Stimulated activated CD4-positive, alpha-beta T cell treated with anti-CD3 and anti-CD28 coated beads, Interleukin-15, amount 100 ng/mL, for 1 hour (primary cell): ENCODE measurements around the gene CMTR1.
"Not testable (repeated sequence)": the region's sequence is repeated elsewhere in the genome, so short reads cannot be mapped to it uniquely, and the experiment has no call there.

Source experiments
- DNase-seq, 2 donors: peaks; one replicate each; pipeline ENCODE4 v3.0.0-alpha.2; 2020; ENCODE audit warnings: low read depth in 1 of 2, low spot score in 1 of 2

CMTR1 gene, protein sequence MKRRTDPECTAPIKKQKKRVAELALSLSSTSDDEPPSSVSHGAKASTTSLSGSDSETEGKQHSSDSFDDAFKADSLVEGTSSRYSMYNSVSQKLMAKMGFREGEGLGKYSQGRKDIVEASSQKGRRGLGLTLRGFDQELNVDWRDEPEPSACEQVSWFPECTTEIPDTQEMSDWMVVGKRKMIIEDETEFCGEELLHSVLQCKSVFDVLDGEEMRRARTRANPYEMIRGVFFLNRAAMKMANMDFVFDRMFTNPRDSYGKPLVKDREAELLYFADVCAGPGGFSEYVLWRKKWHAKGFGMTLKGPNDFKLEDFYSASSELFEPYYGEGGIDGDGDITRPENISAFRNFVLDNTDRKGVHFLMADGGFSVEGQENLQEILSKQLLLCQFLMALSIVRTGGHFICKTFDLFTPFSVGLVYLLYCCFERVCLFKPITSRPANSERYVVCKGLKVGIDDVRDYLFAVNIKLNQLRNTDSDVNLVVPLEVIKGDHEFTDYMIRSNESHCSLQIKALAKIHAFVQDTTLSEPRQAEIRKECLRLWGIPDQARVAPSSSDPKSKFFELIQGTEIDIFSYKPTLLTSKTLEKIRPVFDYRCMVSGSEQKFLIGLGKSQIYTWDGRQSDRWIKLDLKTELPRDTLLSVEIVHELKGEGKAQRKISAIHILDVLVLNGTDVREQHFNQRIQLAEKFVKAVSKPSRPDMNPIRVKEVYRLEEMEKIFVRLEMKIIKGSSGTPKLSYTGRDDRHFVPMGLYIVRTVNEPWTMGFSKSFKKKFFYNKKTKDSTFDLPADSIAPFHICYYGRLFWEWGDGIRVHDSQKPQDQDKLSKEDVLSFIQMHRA

DNA sequence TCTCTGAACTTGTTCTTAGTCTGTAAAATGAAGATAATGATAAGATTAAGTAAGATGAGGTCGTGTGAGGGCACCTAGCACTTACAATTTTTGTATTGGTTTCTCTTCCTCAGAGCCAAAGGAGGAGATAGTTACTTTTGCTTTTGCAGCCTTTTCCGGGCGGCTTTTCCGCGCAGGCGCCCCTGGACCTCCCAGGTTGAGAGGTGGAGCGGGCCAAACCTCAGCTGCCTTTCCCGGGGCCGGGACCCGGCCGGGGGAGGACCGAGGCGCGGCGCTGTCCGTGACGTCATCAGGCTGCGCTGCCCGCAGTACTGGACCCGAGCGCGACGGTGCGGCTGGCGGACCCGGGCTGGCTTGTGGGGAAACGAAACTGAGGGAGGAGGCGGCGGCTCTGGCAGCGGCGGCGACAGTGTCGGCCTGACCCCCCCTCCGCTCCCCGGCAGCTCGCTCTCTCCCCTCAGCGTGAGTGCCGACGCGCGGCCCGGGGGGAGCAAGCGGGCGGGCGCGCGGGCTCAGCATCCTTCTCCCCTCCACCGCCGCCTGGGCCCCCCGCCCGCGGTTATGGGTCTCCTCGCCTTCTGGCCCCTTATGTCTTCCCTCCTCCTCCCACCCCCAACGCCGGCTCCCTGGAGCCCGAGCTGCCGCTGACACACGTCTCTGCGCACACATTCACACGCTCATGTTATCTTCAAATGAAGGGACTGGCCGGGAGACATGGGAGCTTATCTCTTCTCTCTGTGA lies at the start of gene CMTR1:
Gene CMTR1, plus strand, starts transcription at position 306 of the 741 bp plus-strand sequence. CDS start 2,409 bp downstream, outside the sequence.
- DNase-seq: peak; percentile 93 to 96

DNA sequence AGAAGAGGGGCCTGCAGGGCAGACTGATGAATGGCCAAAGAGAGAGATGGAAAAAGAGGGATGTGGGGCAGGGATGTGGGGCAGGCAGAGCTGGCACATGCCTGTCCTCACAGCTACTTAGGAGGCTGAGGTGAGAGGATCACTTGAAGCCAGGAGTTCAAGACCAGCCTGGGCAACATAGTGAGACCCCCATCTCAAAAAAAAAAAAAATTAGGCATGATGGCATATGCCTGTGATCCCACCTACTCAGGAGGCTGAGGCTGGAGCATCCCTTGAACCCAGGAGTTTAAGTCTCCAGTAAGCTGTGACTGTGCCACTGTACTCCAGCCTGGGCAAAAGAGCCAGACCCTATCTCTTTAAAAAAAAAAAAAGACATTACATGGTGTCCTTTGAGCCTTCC lies 44.4 kb upstream of the CMTR1 start:
- DNase-seq: no peak

DNA sequence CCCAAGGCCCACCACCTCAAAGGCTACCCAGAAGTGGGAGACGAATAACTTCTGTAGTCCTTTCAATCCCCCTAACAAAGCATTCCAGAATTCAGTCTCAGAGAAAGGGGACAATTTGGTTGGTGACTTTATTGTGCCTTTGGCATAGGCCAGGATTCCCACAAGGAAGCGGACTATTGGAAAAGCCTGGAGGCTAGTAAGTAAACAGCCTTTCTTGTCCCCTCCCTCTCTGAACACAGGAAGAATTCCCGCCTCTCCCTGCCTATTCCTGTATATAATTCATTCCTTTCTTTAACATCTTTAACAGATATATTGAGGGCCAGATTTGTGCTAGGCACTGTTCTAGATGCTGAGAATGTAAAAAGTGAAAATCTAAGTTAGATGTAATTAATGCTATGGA lies 43.2 kb upstream of the CMTR1 start:
- no peak for DNase-seq

DNA sequence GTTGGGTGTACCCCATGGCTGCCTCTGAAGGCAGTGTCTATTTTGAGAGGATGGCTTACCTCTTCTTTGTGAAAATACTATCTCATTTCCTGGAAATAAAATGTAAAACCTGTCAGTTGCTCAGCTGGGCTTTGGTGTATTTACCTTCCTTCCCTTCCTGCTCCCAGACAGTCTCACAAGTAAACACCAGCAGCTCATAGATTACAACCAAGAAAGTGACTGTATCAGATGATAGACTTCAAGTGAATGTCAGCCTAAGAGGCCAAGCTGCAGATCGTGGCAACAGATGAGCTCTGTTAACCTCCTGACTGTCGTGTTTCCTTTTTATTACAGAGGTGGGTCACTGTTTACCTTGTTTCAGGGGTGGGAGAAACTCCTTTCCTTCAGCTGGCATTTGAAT lies 41.9 kb upstream of the CMTR1 start:
- no peak for DNase-seq

DNA sequence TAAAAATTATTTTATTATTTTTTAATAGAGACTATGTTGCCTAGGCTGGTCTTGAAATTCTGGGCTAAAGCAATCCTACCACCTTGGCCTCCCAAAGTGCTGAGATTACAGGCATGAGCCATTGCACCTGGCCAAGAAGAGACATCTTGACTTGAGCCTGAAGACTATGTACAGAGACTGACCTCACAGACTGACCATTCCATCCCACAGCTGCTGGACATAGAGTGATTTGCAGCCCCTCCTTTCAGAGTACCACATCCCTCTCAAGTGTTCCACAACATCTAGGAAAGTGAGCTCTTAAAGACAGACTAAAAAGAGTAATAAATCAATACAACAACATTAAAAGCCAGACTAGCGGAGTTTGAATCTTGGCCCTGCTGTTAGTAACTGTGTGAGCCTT lies 40.2 kb upstream of the CMTR1 start:
- DNase-seq: no peak

DNA sequence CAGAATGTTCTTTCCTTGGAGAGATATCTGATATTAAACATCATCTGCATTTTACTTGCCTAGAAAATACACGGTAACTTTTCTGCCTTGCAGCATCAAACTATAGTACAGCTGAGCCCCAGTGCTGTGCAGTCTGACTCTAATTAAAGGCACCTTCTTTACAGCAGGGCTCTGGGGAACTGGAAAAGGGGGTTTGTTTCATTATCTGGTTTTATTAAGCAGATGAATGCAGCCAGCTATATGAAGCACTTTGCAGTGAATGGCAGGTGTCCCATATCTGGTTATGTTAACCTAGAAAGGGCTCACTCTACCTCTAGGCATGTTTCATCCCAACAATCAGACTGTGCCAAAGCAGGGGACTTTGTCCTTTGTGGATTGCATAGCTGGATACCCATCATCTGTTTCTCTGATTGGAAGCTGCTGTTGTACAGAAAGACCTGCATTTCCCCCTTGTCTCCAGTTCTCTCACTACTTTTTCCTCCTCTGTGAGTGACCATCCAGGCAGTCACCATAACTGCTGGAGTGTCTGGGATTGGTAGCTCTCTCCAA lies 39.6 kb upstream of the CMTR1 start:
- DNase-seq: no peak

DNA sequence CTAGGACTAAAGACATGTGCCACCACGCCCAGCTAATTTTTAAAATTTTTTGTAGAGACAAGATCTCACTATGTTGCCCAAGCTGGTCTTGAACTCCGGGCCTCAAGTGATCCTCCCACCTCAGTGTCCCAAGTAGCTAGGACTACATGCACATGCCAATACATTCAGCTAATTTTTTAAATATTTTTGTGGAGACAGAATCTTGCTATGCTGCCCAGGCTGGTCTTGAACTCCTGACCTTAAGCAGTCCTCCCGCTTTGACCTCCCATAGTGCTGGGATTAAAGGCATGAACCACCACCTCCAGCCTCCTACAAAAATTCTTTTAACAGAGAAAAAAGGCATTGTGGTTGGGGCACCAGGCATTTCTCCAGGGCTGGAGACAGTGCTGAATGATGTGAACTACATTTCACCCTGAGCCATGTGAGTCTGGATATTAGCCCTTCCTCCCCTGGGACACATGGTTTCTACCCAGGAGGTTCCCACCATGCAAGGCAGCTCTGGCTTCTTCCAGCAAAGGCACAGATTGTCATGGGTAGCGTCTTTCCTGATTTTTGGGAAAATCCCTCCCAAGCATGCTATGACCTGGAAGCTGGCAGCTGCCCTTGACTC lies 36.3 kb upstream of the CMTR1 start:
- DNase-seq: no peak

DNA sequence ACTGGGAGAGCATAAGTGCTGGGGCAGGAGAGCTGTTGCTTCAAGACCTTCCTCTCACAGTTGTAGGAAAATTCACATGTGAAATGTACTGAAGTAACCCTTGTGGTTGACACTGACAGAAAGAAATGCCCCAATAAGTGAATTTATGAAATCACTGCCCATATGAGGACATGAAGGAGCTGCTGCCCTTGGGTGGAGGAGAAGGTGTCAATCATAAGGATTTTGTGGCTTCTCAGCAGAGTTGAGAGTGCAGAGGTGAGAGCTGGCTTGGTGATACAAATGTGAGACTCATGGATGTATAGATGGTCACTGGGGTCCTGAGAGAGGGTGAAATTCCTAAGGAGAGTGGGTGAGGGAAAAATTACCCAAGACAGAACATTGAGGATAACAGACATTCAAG lies 33.9 kb upstream of the CMTR1 start:
- no peak for DNase-seq

DNA sequence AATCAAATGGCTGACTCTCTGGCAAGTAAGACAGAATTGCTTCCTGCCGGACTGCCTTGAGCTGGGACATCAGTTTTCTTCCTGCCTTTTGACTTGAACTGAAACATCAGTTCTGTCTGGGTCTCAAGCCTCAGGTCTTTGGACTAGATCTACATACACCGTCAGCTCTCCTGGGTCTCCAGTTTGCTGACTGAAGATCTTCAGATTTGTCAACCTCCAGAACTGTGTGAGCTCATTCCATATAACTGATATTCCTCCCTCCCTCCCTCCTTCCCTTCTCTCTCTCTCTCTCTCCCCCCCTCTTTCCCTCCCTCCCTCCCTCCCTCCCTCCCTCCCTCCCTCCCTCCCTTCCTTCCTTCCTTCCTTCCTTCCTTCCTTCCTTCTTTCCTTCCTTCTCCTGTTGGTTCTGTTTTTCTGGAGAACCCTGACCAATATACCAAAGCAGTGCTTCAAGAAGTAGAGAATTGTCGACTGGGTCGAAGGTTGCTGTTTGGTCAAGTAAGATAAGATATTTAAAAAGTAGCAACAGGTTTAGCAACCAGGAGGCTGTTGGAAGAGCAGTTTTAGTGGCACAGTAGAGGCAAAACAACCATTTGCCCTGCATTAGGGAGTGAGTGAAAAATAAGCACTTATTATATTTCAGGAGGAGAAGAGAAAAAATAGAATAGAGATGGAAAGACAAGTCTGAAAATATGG lies 33.1 kb upstream of the CMTR1 start:
- no peak for DNase-seq

DNA sequence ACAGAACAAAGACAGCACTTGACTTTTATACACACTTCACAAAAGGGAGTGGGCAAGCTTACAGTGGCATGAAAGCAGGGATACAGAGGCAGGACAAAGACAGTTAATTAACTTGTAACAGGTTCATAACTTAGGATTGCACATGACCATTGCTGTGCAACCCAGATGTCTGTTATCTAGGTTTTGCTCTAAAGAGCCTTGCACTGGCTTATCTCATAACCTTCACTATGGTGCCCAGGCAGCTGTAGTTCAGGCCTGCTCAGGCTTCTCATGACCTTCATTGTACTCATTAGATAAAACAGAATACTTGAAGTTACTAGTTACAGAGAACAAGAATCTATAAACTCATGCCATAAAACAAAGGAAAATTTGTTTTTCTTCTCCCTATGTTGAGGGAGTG lies 31.4 kb upstream of the CMTR1 start:
- DNase-seq: not testable (repeated sequence)

DNA sequence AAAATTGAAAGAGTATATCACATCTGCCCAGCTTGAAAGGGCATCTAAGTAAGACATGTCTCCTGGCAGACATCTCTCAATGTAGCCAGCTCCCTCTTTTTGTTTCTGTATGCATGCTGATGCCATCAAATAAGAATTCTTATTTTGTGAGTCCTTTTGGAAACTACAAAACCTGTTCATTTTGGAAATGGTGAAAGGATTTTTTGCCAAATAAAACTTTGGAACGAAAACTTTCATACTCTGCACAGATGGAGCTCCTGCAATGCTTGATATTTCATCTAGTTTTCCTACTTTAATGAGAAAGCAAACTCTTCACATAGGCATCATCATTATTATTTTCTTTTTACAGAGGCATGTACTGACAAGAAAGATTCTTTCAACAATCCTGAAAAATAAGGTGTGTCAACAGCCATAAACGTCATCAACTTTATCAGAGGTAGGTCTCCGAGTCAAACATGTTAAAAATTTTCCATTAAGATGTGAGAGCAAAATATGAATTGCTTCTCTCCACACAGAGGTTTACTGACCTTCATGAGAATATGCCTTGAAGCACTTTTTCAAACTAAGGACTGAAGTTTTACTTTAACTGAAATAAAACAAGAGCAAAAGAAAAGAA lies 26.2 kb upstream of the CMTR1 start:
- DNase-seq: no peak

DNA sequence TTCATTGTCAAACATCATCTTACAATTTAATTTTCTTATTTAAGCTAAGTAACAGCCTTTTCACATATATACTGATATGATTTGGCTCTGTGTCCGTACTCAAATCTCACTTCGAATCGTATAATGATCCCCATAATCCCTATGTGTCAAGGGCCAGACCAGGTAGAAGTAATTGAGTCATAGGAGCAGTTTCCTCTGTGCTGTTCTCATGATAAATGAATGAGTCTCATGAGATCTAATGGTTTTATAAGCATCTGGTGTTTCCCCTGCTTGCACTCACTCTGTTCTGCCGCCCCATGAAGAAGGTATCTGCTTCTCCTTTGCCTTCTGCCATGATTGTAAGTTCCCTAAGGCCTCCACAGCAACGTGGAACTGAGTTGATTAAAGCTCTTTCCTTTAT lies 25.1 kb upstream of the CMTR1 start:
- no peak for DNase-seq

DNA sequence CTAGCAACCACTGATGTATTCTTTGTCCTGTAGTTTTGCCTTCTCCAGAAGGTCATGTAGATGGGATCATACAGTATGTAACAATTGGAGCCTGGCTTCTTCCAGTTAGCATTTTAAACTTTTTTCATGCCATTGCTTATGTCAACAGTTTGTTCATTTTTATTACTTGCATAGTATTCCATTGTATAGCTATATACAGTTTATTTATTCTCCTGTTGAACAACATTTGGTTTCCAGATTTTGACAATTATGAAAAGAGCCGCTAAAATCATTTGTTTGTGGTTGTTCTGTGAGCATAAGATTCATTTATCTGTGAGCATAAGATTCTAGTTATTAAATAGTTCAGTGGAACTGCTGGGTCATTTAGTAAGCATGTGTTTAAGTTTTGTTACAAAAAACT lies 23.5 kb upstream of the CMTR1 start:
- no peak for DNase-seq

DNA sequence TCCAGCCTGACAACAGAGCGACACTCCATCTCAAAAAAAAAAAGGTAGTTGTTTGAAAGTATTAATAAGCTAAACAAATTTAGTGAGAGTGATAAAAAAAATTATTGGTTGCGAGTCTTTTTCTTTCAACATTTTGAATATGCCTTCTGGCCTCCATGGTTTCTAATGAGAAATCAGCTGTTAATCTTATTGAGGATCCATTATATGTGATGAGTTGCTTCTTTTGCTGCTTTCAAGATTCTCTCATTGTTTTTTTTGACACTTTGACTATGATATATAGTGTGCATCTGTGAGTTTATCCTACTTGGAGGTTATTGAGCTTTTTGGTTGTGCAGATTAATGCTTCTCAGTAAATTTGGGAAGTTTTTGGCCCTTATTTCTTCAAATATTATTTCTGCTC lies 15.6 kb upstream of the CMTR1 start:
- DNase-seq: no peak

DNA sequence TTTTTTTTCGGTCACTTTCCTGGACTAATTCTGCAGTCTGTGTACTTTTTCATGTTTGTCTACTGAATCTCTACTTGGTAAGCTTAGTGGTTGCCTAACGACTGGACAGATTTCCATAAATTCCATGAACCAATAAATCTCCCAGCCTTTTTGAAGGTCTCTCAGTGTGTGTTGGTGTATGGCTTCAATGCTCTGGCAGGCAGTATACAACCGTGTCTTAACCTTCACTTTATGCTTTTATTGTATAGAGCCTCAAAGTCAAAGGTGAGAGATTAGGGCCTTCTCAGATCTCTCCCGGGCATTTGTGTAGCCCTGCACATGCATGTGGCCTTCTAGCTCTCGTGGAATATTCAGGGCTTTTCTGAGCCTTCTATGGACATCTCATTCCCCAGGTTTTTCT lies 14.3 kb upstream of the CMTR1 start:
- no peak for DNase-seq

DNA sequence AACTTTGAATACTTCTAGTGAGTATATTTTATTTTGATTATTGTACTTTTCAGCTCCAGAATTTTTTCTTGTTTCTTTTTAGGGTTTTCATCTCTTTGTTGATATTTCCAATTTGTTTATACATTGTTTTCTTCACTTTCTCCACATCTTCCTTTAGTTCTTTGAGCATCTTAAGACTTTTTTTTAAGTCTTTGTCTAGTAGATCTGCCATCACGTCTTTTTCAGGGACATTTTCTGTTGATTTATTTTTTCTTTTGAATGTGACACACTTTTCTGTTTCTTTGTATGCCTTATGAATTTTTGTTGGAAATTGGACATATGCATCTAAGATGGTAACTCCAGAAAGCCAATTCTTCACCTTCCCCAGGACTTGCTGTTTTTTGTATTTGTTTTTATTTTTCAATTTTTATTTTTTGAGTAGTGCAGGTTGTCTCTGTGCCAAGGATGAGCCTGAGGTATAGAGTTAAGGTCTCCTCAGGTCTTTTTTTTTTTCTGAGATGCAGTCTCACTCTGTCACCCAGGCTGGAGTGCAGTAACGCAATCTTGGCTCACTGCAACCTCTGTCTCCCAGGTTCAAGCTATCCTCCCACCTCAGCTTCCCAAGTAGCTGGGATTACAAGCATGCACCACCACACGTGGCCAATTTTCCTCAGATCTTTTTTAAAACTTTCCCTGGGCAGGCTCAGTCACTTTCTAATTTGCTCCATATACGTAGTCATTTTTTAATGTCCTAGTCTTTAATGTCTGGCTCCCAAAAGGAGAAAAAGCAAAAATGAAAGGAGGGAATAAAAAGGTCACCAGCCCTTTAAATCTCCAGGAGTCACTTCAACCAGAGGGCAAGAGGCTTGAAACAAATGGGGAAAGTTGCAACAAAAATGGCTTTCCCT lies 6.7 kb upstream of the CMTR1 start:
- no peak for DNase-seq

DNA sequence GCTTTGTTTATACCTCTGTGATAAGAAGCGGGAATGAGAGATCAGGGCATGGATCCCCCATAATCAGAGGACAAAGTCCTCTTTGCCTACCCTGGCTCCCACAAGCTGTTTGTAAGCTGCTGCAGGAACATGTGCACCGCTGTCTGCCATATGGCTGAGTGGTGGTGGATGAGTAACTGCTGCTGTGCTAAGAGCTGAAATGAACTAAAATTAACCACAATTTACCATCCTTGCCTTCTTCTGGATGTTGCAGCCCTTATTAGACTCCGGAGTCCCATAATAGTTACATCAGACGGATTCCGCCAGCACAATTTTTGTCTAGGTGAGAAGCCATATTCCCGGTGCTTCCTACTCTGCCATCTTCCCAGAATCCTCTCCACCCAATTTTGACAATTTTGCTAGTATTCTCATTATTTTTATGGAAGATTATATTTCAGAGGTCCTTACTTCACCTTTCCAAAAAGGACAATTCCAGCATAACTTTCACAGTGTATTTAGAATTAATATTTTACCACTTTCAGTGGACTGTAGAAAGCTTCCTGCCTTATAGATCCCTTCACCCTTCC lies 6.0 kb upstream of the CMTR1 start:
- no peak for DNase-seq

DNA sequence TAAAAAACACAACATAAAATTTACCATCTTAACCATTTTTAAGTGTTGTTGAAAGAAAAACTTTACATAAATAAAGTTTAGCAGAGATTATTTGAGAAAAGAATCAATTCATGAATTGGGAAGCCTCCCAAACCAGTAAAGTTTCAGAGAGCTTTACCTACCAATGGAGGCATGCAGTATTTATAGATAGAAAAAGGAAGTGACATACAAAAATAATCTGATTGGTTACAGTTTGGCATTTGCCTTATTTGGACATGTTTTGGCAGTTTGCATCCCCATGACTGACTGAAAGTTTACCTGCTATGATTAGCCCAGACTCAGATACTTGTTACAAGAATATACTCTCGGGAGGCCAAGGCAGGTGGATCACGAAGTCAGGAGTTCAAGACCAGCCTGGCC lies 3.7 kb upstream of the CMTR1 start:
- no peak for DNase-seq

DNA sequence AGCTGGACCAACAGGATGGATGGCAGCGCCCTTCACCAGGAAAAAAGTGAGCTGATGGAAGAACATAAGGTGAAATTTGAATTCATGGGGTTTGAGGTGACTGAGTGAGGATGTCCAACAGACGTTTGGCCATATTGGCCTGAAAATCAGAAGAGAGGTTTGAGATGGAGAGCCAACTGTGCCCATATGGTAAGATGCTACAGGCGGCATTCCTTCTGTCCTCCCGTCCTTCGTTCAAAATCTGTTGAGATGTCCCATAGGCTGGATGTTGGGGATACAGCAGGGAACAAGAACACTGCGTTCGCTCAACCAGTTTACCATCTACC lies 468 bp upstream of the CMTR1 start:
- no peak for DNase-seq
